DMS153 treated with DMSO at 0.1 percent for 48 hours (cell line): ENCODE measurements around the gene AP1M1.

ENCODE experiments used
- DNase-seq: peaks from one replicate; lab custom pipeline; 2025; ENCODE audit not compliant: unreplicated experiment; lab: John Stamatoyannopoulos, UW

Gene AP1M1

GRCh38 chr19:16185123-16185767 lies 12.5 kb upstream of the AP1M1 start, which contains the start of gene FAM32A:
TSS of gene FAM32A (plus strand) at chr19:16185410. CDS start at chr19:16185443, 33 bp downstream.
- DNase-seq, result peak; percentile 97

- DNase-seq, result no peak
Observed at GRCh38 chr19:16185768-16186123, 12.0 kb upstream of the AP1M1 start.

GRCh38 chr19:16188521-16188920 lies 9.2 kb upstream of the AP1M1 start:
- DNase-seq, result no peak

- no peak for DNase-seq
Observed at GRCh38 chr19:16190198-16190597, 7.5 kb upstream of the AP1M1 start.

GRCh38 chr19:16190736-16191135 lies 7.0 kb upstream of the AP1M1 start:
- DNase-seq, result no peak

- no peak for DNase-seq
Observed at GRCh38 chr19:16191216-16191908, 6.3 kb upstream of the AP1M1 start.

- no peak for DNase-seq
Observed at GRCh38 chr19:16193466-16193865, 4.2 kb upstream of the AP1M1 start.

- no peak for DNase-seq
Observed at GRCh38 chr19:16197188-16197621, 506 bp upstream of the AP1M1 start.

- DNase-seq, result no peak
Observed at GRCh38 chr19:16198370-16198651, 600 bp downstream of the AP1M1 start.

GRCh38 chr19:16199275-16199932 lies 1.7 kb downstream of the AP1M1 start:
- DNase-seq, result no peak

GRCh38 chr19:16200038-16201010 lies 2.6 kb downstream of the AP1M1 start:
- no peak for DNase-seq

GRCh38 chr19:16201011-16201391 lies 3.3 kb downstream of the AP1M1 start:
- no peak for DNase-seq

- DNase-seq, result no peak
Observed at GRCh38 chr19:16202320-16203255, 4.9 kb downstream of the AP1M1 start.

GRCh38 chr19:16203256-16204004 lies 5.7 kb downstream of the AP1M1 start:
- DNase-seq, result no peak

GRCh38 chr19:16204005-16204294 lies 6.2 kb downstream of the AP1M1 start:
- no peak for DNase-seq

GRCh38 chr19:16205205-16206045 lies 7.7 kb downstream of the AP1M1 start:
- no peak for DNase-seq

GRCh38 chr19:16206046-16206605 lies 8.4 kb downstream of the AP1M1 start:
- no peak for DNase-seq

GRCh38 chr19:16206637-16207036 lies 8.9 kb downstream of the AP1M1 start:
- DNase-seq, result no peak

GRCh38 chr19:16207063-16207462 lies 9.4 kb downstream of the AP1M1 start:
- no peak for DNase-seq
